HCT116 (cell line): ENCODE results near the gene GUCA1C. TPM values are rescaled to one million over a fixed set of nuclear protein-coding genes. Genes with fewer than 3 reads are reported as not detected.

Experiments used
- ATAC-seq: fragments of 200-7000 bp; cut with Tn5 transposase; 2 replicates; pipeline ENCODE4 v1.9.1; 2020; ENCODE audit warnings: mild to moderate bottlenecking, moderate library complexity
- BruUV-seq: library from RNA; stranded (reverse); fragments of 400-500 nt; replicated peaks from 2 replicates; lab custom pipeline; 2021; lab: Mats Ljungman, UMichigan
- CTCF ChIA-PET: fragments of 300-600 bp; sonication (Branson Sonifier 250); formaldehyde crosslinking; loops from one replicate; lab custom pipeline; 2021; ENCODE audit warnings: antibody characterized with exemption; lab: Charles Lee
- POLR2A ChIA-PET: fragments of 300-600, 350-600 bp; sonication (Branson Sonifier 250); formaldehyde crosslinking; loops from one replicate; lab custom pipeline; 2021; ENCODE audit warnings: antibody characterized with exemption; lab: Charles Lee
- RAD21 ChIA-PET, 2 experiments: fragments of 300-600 bp; sonication (Branson Sonifier 250); formaldehyde crosslinking; loops; one replicate each; lab custom pipeline; 2023; ENCODE audit warnings: low total read pairs in 2 of 2; ENCODE audit not compliant: uncharacterized antibody in 2 of 2, unreplicated experiment in 2 of 2, low non-redundant PET in 1 of 2; lab: Charles Lee
- DNase-seq: peaks from one replicate; pipeline ENCODE4 v3.0.0-alpha.2; 2010; ENCODE audit warnings: low read depth, low spot score
- H2AFZ ChIP-seq: fragments of 200-600 bp; shearing (Covaris generic), sonication (generic); 2 replicates; pipeline ENCODE4 v1.6.1; 2017; ENCODE audit warnings: low read depth, mixed run types, mixed read lengths, antibody characterized with exemption, low read length; ENCODE audit not compliant: poor library complexity, severe bottlenecking
- H3K27ac ChIP-seq: 2 replicates; pipeline ENCODE4 v1.5.1; 2012; ENCODE audit warnings: low read depth, low read length
- H3K27me3 ChIP-seq: fragments of 200-600 bp; sonication (generic); 2 replicates; pipeline ENCODE4 v1.6.1; 2016; ENCODE audit warnings: mixed run types, low read length, mixed read lengths; ENCODE audit not compliant: insufficient read depth
- H3K36me3 ChIP-seq, 2 experiments: fragments of 200-500 bp in 1 of 2; fragments of 200-600 bp in 1 of 2; sonication (Bioruptor generic) in 1 of 2; sonication (generic) in 1 of 2; 2 replicates each; pipeline versions ENCODE4 v1.5.1 to v1.6.1; 2014 to 2016; ENCODE audit warnings: low read length in 2 of 2, inconsistent platforms in 1 of 2, mixed read lengths in 1 of 2, mixed run types in 1 of 2; ENCODE audit not compliant: insufficient read depth in 2 of 2, control insufficient read depth in 1 of 2
- H3K4me1 ChIP-seq, 2 experiments: fragments of 200-600 bp in 1 of 2; sonication (generic) in 1 of 2; 2 replicates each; pipeline versions ENCODE4 v1.5.1 to v1.6.1; 2012 to 2017; ENCODE audit warnings: low read length in 2 of 2, inconsistent platforms in 1 of 2, mild to moderate bottlenecking in 1 of 2, mixed read lengths in 1 of 2, mixed run types in 1 of 2, moderate library complexity in 1 of 2; ENCODE audit not compliant: insufficient read depth in 2 of 2, control insufficient read depth in 1 of 2
- H3K4me2 ChIP-seq: fragments of 200-600 bp; sonication (generic); 2 replicates; pipeline ENCODE4 v1.6.1; 2017; ENCODE audit warnings: mixed run types, low read length, mixed read lengths
- H3K4me3 ChIP-seq, 2 experiments: fragments of 200-600 bp in 1 of 2; sonication (generic) in 1 of 2; replicated peaks in 1 of 2; 2 replicates each; pipeline ENCODE4 v1.5.1; 2011 to 2016; ENCODE audit warnings: low read length in 2 of 2, control low read depth in 1 of 2, low read depth in 1 of 2, mild to moderate bottlenecking in 1 of 2, mixed read lengths in 1 of 2, mixed run types in 1 of 2
- H3K79me2 ChIP-seq: fragments of 200-600 bp; sonication (generic); 2 replicates; pipeline ENCODE4 v1.6.1; 2017; ENCODE audit warnings: mild to moderate bottlenecking, mixed run types, low read length, moderate library complexity, mixed read lengths; ENCODE audit not compliant: insufficient read depth
- H3K9ac ChIP-seq: fragments of 200-600 bp; sonication (generic); 2 replicates; pipeline ENCODE4 v1.6.1; 2016; ENCODE audit warnings: low read length, mixed read lengths
- H3K9me2 ChIP-seq: fragments of 200-600 bp; sonication (generic), shearing (Covaris generic); 2 replicates; pipeline ENCODE4 v1.6.1; 2017; ENCODE audit warnings: mixed run types, mild to moderate bottlenecking, moderate library complexity; ENCODE audit not compliant: insufficient read depth
- H3K9me3 ChIP-seq, 2 experiments: fragments of 200-500 bp in 1 of 2; fragments of 200-600 bp in 1 of 2; sonication (Bioruptor generic) in 1 of 2; sonication (generic) in 1 of 2; 2 replicates each; pipeline ENCODE4 v1.6.1; 2014 to 2017; ENCODE audit warnings: low read length in 2 of 2, mixed read lengths in 2 of 2, inconsistent platforms in 1 of 2, low read depth in 1 of 2, mild to moderate bottlenecking in 1 of 2, mixed run types in 1 of 2, moderate library complexity in 1 of 2; ENCODE audit not compliant: control insufficient read depth in 1 of 2, insufficient read depth in 1 of 2
- H4K20me1 ChIP-seq: fragments of 200-600 bp; sonication (generic), shearing (Covaris generic); 2 replicates; pipeline ENCODE4 v1.6.1; 2017; ENCODE audit warnings: mixed run types, mild to moderate bottlenecking, moderate library complexity; ENCODE audit not compliant: insufficient read depth
- CBX3 ChIP-seq: IDR thresholded peaks from 2 replicates; pipeline ENCODE4 v1.6.1; 2012; ENCODE audit warnings: low read depth
- CEBPB ChIP-seq: IDR thresholded peaks from 2 replicates; pipeline ENCODE4 v1.6.1; 2012; ENCODE audit warnings: low read depth
- EGR1 ChIP-seq: IDR thresholded peaks from 2 replicates; pipeline ENCODE4 v1.6.1; 2012; ENCODE audit warnings: low read depth
- ELF1 ChIP-seq: IDR thresholded peaks from 2 replicates; pipeline ENCODE4 v1.6.1; 2012; ENCODE audit warnings: low read depth, borderline replicate concordance
- EZH2 ChIP-seq: fragments of 200-600 bp; sonication (generic); IDR thresholded peaks from 2 replicates; pipeline ENCODE4 v1.6.1; 2017; ENCODE audit warnings: antibody characterized with exemption, mixed run types
- EZH2phosphoT487 ChIP-seq: fragments of 200-600 bp; IDR thresholded peaks from 2 replicates; pipeline ENCODE4 v1.6.1; 2018; ENCODE audit warnings: antibody characterized with exemption, borderline replicate concordance
- FOSL1 ChIP-seq: IDR thresholded peaks from 2 replicates; pipeline ENCODE4 v1.6.1; 2012; ENCODE audit warnings: low read depth
- JUND ChIP-seq: IDR thresholded peaks from 2 replicates; pipeline ENCODE4 v1.6.1; 2012
- POLR2A ChIP-seq: IDR thresholded peaks from 2 replicates; pipeline ENCODE4 v1.7.0; 2011; ENCODE audit warnings: borderline replicate concordance; ENCODE audit not compliant: insufficient read depth, insufficient read length; ENCODE audit errors: extremely low read depth
- POLR2AphosphoS5 ChIP-seq: IDR thresholded peaks from 2 replicates; pipeline ENCODE4 v1.6.1; 2011; ENCODE audit warnings: mild to moderate bottlenecking, low read depth, low read length, moderate library complexity
- RAD21 ChIP-seq: IDR thresholded peaks from 2 replicates; pipeline ENCODE4 v1.6.1; 2012; ENCODE audit warnings: low read depth, mild to moderate bottlenecking
- SIN3A ChIP-seq: IDR thresholded peaks from 2 replicates; pipeline ENCODE4 v1.6.1; 2012; ENCODE audit warnings: low read depth
- SP1 ChIP-seq: IDR thresholded peaks from 2 replicates; pipeline ENCODE4 v1.6.1; 2012; ENCODE audit warnings: low read depth
- YY1 ChIP-seq: IDR thresholded peaks from 2 replicates; pipeline ENCODE4 v1.6.1; 2011; ENCODE audit warnings: low read length, low read depth, moderate library complexity, mild to moderate bottlenecking; ENCODE audit not compliant: insufficient replicate concordance; ENCODE audit errors: extremely low read depth
- ZFX ChIP-seq: fragments of 450-650 bp; IDR thresholded peaks from 2 replicates; pipeline ENCODE4 v1.6.1; 2017
- ZNF274 ChIP-seq: fragments of 200-500 bp; sonication (Bioruptor generic); IDR thresholded peaks from 2 replicates; pipeline ENCODE4 v1.6.1; 2014; ENCODE audit warnings: mild to moderate bottlenecking, low read depth, low read length, inconsistent platforms
- intact Hi-C: fragments of 100-400 bp; cut with micrococcal nuclease; formaldehyde crosslinking; loops from 2 replicates; pipeline ENCODE4 v1.10.0; 2022
- total RNA-seq: library from RNA; stranded (reverse); gene quantifications from one replicate; pipeline ENCODE4 v1.2.1, GENCODE V29; 2021; ENCODE audit not compliant: unreplicated experiment
- TF ChIP-seq, protein P1 (sequence below): IDR thresholded peaks from 2 replicates; pipeline ENCODE4 v1.6.1; 2012
- TF ChIP-seq, protein P2 (sequence below), 3 experiments: fragments of 200-600 bp in 1 of 3; sonication (generic) in 1 of 3; IDR thresholded peaks in 2 of 3; conservative IDR thresholded peaks in 1 of 3; 2 replicates each; pipeline ENCODE4 v1.5.1; 2012 to 2017; ENCODE audit warnings: low read depth in 2 of 3, low read length in 2 of 3, antibody characterized with exemption in 1 of 3, borderline replicate concordance in 1 of 3, control low read depth in 1 of 3, mild to moderate bottlenecking in 1 of 3, mixed read lengths in 1 of 3, mixed run types in 1 of 3, moderate library complexity in 1 of 3; ENCODE audit not compliant: insufficient read depth in 1 of 3

GUCA1C gene
- total RNA-seq, 1 experiment from 2014 or later, result not detected

GRCh38 chr3:108940166-108940565 is 13.5 kb downstream of the GUCA1C start:
- ATAC-seq (no peak), DNase-seq (no peak)
- no peaks in the 10 kb centered on the region for H3K36me3 ChIP-seq
- CTCF ChIA-PET, result no interaction called here
- H3K27me3 ChIP-seq, result no peaks in the 10 kb centered on the region
- H3K9ac ChIP-seq, result no peak overlapping the region
- H3K4me2 ChIP-seq, result no peak overlapping the region
- no peaks in the 10 kb centered on the region for H3K9me3 ChIP-seq
- H3K4me3 ChIP-seq, result no peak overlapping the region
- RAD21 ChIA-PET, result no interaction called here
- TF ChIP-seq, protein P1, sequence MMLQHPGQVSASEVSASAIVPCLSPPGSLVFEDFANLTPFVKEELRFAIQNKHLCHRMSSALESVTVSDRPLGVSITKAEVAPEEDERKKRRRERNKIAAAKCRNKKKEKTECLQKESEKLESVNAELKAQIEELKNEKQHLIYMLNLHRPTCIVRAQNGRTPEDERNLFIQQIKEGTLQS, result no peak
- TF ChIP-seq POLR2A (no peak), RAD21 (no peak), YY1 (no peak), ELF1 (no peak), POLR2AphosphoS5 (no peak), SIN3A (no peak)
- POLR2A ChIA-PET, result no interaction called here
- no TSS peak for BruUV-seq
- H3K4me1 ChIP-seq, result no peaks in the 10 kb centered on the region
- no peaks in the 10 kb centered on the region for H4K20me1 ChIP-seq
- no peaks in the 10 kb centered on the region for H3K9me2 ChIP-seq
- no peak overlapping the region for H2AFZ ChIP-seq
- no peak overlapping the region for H3K27ac ChIP-seq
- intact Hi-C loops, result no loop called here
- no peaks in the 10 kb centered on the region for H3K79me2 ChIP-seq

DNA sequence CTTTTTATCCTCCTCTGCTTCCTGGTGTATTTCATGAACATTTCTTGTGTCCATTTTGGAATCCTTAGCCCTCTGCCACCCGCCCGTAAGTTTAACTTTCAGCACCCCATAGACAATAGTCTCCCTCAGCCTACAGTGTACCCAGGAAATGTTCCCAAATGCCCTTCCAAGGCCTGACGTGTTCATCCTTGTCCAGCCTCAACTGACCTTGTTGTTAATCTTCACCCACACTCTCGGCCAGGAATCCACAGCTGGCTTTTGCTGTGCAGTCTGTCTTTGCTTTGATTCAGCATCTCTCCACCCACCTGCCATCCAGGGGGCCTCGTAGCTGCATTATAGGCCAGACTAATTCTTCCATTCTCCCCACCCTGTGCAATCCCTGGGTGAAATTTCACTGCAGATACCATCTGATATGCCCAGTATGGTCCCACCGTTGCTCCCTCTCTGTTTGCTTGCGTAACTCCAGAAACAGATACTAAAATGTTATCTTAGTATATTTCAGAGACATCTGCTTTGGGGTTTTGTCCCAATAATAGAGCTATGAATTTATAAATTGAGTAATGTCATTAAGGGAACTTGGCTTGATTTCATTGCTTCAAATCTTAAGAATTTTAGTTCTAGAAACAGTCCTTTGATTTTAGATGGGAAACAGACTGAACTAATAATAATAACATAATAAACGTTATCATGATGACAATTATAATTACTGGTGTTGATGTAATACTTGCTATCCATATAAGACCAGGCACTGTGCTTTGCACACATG is 16.6 kb downstream of the GUCA1C start:
- BruUV-seq, result no TSS peak
- POLR2A ChIA-PET, result no interaction called here
- Histone ChIP-seq H3K36me3 (no peaks in the 10 kb centered on the region), H3K9ac (no peak overlapping the region), H2AFZ (no peak overlapping the region), H3K4me1 (no peaks in the 10 kb centered on the region), H3K27me3 (no peaks in the 10 kb centered on the region), H3K79me2 (no peaks in the 10 kb centered on the region), H4K20me1 (no peaks in the 10 kb centered on the region), H3K27ac (no peak overlapping the region), H3K9me3 (no peaks in the 10 kb centered on the region), H3K4me3 (no peak overlapping the region), H3K9me2 (no peaks in the 10 kb centered on the region), H3K4me2 (no peak overlapping the region)
- intact Hi-C loops, result no loop called here
- CTCF ChIA-PET, result no interaction called here
- no peak for DNase-seq
- ATAC-seq, result no peak
- RAD21 ChIA-PET, result no interaction called here
- TF ChIP-seq, protein P2, sequence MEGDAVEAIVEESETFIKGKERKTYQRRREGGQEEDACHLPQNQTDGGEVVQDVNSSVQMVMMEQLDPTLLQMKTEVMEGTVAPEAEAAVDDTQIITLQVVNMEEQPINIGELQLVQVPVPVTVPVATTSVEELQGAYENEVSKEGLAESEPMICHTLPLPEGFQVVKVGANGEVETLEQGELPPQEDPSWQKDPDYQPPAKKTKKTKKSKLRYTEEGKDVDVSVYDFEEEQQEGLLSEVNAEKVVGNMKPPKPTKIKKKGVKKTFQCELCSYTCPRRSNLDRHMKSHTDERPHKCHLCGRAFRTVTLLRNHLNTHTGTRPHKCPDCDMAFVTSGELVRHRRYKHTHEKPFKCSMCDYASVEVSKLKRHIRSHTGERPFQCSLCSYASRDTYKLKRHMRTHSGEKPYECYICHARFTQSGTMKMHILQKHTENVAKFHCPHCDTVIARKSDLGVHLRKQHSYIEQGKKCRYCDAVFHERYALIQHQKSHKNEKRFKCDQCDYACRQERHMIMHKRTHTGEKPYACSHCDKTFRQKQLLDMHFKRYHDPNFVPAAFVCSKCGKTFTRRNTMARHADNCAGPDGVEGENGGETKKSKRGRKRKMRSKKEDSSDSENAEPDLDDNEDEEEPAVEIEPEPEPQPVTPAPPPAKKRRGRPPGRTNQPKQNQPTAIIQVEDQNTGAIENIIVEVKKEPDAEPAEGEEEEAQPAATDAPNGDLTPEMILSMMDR (IDR thresholded peaks at IDR 0.05 in 2 of 3, conservative IDR thresholded peaks at IDR 0.05 in 1 of 3; ENCODE audit: borderline replicate concordance in 1 of 3, insufficient read depth in 1 of 3, low read depth in 2 of 3, low read length in 2 of 3), result no peak
- TF ChIP-seq EGR1, result no peak
- TF ChIP-seq SIN3A, result no peak
- no peak for TF ChIP-seq ZFX
- no peak for TF ChIP-seq POLR2AphosphoS5
- TF ChIP-seq FOSL1, result no peak
- TF ChIP-seq ZNF274, result no peak
- no peak for TF ChIP-seq EZH2
- no peak for TF ChIP-seq EZH2phosphoT487
- TF ChIP-seq, protein P1, result no peak
- no peak for TF ChIP-seq JUND
- no peak for TF ChIP-seq CEBPB
- no peak for TF ChIP-seq ELF1
- TF ChIP-seq SP1, result no peak
- no peak for TF ChIP-seq CBX3
